Vagina (tissue), 2 donors: ENCODE data around the gene TK2. TPM values are rescaled to one million over a fixed set of nuclear protein-coding genes. Genes with fewer than 3 reads are reported as not detected.
"Not testable (repeated sequence)": the region's sequence is repeated elsewhere in the genome, so short reads cannot be mapped to it uniquely, and the experiment has no call there.

ENCODE experiments used
- DNase-seq, 2 donors: peaks; one replicate each; pipeline ENCODE4 v3.0.0-alpha.2; 2017; ENCODE audit errors: extremely low spot score in 2 of 2
- H3K27ac ChIP-seq: fragments of 200-600 bp; sonication (generic); one replicate; pipeline ENCODE4 v1.5.1; 2019
- H3K27me3 ChIP-seq: fragments of 200-600 bp; sonication (generic); one replicate; pipeline ENCODE4 v1.5.1; 2019
- H3K36me3 ChIP-seq, 2 donors: fragments of 200-600 bp; sonication (generic); one replicate each; pipeline ENCODE4 v1.5.1; 2017 to 2019
- H3K4me1 ChIP-seq: fragments of 200-600 bp; sonication (generic); one replicate; pipeline ENCODE4 v1.5.1; 2019
- H3K4me3 ChIP-seq, 2 donors: fragments of 200-600 bp; sonication (generic); 1 replicate in 1 of 2; 2 replicates in 1 of 2; pipeline ENCODE4 v1.5.1; 2016 to 2019
- H3K9me3 ChIP-seq: fragments of 200-600 bp; sonication (generic); one replicate; pipeline ENCODE4 v1.5.1; 2019
- POLR2A ChIP-seq, 2 donors: fragments of 450-650 bp; IDR thresholded peaks; one replicate each; pipeline ENCODE4 v1.6.1; 2017; ENCODE audit warnings: antibody characterized with exemption in 2 of 2, mild to moderate bottlenecking in 2 of 2, moderate library complexity in 2 of 2
- POLR2AphosphoS5 ChIP-seq, 2 donors: sonication (generic); formaldehyde crosslinking; IDR thresholded peaks; one replicate each; pipeline ENCODE4 v1.9.0; 2017; ENCODE audit warnings: antibody characterized with exemption in 2 of 2, mild to moderate bottlenecking in 2 of 2, low read depth in 1 of 2; ENCODE audit not compliant: insufficient read depth in 1 of 2
- intact Hi-C: fragments of 100-400 bp; cut with DNase I; formaldehyde crosslinking; loops from one replicate; pipeline ENCODE4 v1.15.1; 2023
- total RNA-seq: library from RNA; depleted of rRNA; stranded (reverse); fragments of >200 nt; gene quantifications from one replicate; pipeline ENCODE4 v1.2.3, GENCODE V29; 2016
- TF ChIP-seq, protein P1 (sequence below), 3 experiments: fragments of 450-650 bp in 2 of 3; fragments of 200-600 bp in 1 of 3; sonication (generic) in 1 of 3; IDR thresholded peaks; one replicate each; pipeline ENCODE4 v1.5.1; 2017 to 2019; ENCODE audit warnings: antibody characterized with exemption in 3 of 3, mild to moderate bottlenecking in 2 of 3, moderate library complexity in 2 of 3

Gene TK2
- total RNA-seq, 1 donor from 2014 or later = 43.2 TPM

DNA sequence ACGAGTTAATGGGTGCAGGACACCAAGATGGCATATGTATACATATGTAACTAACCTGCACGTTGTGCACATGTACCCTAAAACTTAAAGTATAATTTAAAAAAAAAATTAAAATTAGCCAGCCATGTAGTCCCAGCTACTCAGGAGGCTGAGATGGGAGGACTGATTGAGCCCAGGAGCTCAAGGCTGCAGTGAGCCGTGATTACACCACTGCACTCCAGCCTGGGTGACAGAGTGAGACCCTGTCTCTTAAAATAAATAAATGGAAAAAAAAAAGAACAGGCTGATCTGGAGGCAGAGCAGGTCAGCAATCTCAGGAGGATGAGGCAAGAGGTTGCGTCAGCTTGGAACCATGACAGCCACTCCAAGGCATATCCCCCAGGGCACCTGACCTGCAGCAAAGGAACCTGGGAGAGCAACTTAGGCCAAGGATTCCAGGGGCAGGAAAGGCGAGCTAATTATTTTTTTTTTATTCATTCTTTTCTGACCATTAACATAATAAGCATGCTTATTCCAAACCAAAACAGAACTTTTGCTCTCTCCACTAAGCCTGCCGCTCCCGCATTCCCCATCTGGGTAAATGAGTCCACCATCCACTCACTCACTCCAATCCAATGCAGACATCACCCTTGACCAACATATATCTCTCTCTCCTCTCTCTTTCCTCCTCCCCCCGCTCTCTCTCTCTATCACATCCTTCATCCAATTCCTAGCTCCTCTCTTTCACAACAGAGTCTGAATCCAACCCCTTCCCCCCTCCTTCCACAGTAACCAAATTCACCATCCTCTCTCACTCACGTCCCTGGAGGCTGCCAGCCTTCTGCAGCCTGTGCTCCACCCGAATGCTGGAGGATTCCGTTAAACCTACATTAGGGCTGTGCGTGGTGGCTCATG lies 47.7 kb downstream of the TK2 start:
- no peaks in the 10 kb centered on the region for H3K36me3 ChIP-seq
- peaks cover 22% of the 10 kb centered on the region for H3K4me1 ChIP-seq
- no peak for DNase-seq
- TF ChIP-seq, protein P1, sequence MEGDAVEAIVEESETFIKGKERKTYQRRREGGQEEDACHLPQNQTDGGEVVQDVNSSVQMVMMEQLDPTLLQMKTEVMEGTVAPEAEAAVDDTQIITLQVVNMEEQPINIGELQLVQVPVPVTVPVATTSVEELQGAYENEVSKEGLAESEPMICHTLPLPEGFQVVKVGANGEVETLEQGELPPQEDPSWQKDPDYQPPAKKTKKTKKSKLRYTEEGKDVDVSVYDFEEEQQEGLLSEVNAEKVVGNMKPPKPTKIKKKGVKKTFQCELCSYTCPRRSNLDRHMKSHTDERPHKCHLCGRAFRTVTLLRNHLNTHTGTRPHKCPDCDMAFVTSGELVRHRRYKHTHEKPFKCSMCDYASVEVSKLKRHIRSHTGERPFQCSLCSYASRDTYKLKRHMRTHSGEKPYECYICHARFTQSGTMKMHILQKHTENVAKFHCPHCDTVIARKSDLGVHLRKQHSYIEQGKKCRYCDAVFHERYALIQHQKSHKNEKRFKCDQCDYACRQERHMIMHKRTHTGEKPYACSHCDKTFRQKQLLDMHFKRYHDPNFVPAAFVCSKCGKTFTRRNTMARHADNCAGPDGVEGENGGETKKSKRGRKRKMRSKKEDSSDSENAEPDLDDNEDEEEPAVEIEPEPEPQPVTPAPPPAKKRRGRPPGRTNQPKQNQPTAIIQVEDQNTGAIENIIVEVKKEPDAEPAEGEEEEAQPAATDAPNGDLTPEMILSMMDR (IDR thresholded peaks at IDR 0.05) = no peak
- peak; percentile 16 to 26 for TF ChIP-seq POLR2AphosphoS5 (IDR thresholded peaks at IDR 0.05; ENCODE audit: insufficient read depth in 1 of 2, low read depth in 1 of 2)
- no peak overlapping the region for H3K4me3 ChIP-seq
- intact Hi-C loops = loop anchor here (10.0 kb wide), 1 partner anchor 53 kb away; the partner anchor contains the start of genes CKLF and TK2
- H3K27me3 ChIP-seq = no peaks in the 10 kb centered on the region
- peak overlapping the region; percentile 69 for H3K27ac ChIP-seq
- H3K9me3 ChIP-seq = no peaks in the 10 kb centered on the region

DNA sequence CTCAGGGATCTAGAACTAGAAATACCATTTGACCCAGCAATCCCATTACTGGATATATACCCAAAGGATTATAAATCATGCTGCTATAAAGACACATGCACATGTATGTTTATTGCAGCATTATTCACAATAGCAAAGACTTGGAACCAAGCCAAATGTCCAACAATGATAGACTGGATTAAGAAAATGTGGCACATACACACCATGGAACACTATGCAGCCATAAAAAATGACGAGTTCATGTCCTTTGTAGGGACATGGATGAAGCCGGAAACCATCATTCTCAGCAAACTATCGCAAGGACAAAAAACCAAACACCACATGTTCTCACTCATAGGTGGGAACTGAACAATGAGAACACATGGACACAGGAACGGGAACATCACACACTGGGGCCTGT lies 48.4 kb downstream of the TK2 start:
- Histone ChIP-seq H3K27ac (peak overlapping the region; percentile 69), H3K4me1 (peaks cover 22% of the 10 kb centered on the region)
- H3K27me3 ChIP-seq, H3K36me3 ChIP-seq, DNase-seq, H3K9me3 ChIP-seq, H3K4me3 ChIP-seq: not testable (repeated sequence)
- intact Hi-C loops = loop anchor here (10.0 kb wide), 1 partner anchor 53 kb away; the partner anchor contains the start of genes CKLF and TK2

DNA sequence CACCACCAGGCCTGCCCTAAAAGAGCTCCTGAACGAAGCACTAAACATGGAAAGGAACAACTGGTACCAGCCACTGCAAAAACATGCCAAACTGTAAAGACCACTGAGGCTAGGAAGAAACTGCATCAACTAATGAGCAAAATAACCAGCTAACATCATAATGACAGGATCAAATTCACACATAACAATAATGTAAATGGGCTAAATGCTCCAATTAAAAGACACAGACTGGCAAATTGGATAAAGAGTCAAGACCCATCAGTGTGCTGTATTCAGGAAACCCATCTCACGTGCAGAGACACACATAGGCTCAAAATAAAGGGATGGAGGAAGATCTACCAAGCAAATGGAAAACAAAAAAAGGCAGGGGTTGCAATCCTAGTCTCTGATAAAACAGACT lies 52.0 kb downstream of the TK2 start:
- H3K4me3 ChIP-seq, DNase-seq, H3K36me3 ChIP-seq, H3K27ac ChIP-seq, H3K9me3 ChIP-seq, H3K4me1 ChIP-seq, intact Hi-C loops, H3K27me3 ChIP-seq: not testable (repeated sequence)

DNA sequence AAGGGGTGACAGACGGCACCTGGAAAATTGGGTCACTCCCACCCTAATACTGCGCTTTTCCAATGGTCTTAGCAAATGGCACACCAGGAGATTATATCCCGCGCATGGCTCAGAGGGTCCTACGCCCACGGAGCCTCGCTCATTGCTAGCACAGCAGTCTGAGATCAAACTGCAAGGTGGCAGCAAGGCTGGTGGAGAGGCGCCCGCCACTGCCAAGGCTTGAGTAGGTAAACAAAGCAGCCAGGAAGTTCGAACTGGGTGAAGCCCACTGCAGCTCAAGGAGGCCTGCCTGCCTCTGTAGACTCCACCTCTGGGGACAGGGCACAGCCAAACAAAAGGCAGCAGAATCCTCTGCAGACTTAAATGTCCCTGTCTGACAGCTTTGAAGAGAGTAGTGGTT lies 53.7 kb downstream of the TK2 start:
- H3K27ac ChIP-seq, H3K4me3 ChIP-seq, DNase-seq, H3K36me3 ChIP-seq, H3K27me3 ChIP-seq, H3K4me1 ChIP-seq, intact Hi-C loops, H3K9me3 ChIP-seq: not testable (repeated sequence)

DNA sequence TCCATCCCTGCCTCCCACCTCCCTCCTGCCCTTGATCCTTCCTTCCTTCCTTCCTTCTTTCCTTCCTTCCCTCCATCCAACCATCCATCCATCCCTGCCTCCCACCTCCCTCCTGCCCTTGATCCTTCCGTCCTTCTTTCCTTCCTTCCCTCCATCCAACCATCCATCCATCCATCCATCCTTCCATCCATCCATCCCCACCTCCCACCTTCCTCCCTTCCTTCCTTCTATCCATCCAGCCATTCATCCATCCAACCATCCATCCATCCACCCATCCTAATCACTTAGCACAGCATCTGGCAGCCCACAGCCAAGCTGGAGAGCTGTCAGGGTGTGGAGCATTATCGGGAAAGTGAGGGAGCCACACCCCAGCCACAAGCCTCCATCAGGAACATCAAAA lies 54.5 kb downstream of the TK2 start:
- H3K27ac ChIP-seq = no peak overlapping the region
- no peak for TF ChIP-seq POLR2A (IDR thresholded peaks at IDR 0.05)
- TF ChIP-seq, protein P1 (IDR thresholded peaks at IDR 0.05) = no peak
- no peak for TF ChIP-seq POLR2AphosphoS5 (IDR thresholded peaks at IDR 0.05; ENCODE audit: insufficient read depth in 1 of 2, low read depth in 1 of 2)
- no peaks in the 10 kb centered on the region for H3K9me3 ChIP-seq
- no peaks in the 10 kb centered on the region for H3K36me3 ChIP-seq
- H3K4me1 ChIP-seq = no peaks in the 10 kb centered on the region
- intact Hi-C loops = no loop called here
- H3K27me3 ChIP-seq = no peaks in the 10 kb centered on the region
- no peak for DNase-seq
- H3K4me3 ChIP-seq = no peak overlapping the region

DNA sequence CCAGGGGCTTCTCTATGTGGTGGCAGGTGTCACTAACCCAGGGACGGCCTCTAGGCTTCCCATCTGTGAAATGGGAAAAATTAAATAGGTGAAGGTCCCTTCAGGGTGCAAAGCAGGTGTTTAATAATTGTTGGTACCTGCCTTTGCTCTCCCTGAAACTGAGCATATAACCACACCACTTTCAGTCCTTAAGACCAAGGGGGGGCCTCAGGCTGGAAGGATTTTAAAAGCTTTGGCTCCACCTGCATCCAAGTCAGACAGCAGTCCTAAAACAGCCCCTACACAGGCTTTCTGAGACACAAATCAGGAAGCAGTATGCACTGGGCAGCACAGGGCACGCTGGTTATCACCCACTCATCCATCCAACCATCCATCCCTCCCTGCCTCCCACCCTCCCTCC lies 55.0 kb downstream of the TK2 start:
- TF ChIP-seq, protein P1 (IDR thresholded peaks at IDR 0.05) = no peak
- TF ChIP-seq POLR2AphosphoS5 (IDR thresholded peaks at IDR 0.05; ENCODE audit: insufficient read depth in 1 of 2, low read depth in 1 of 2) = no peak
- TF ChIP-seq POLR2A (IDR thresholded peaks at IDR 0.05) = no peak
- intact Hi-C loops = no loop called here
- Histone ChIP-seq H3K36me3 (no peaks in the 10 kb centered on the region), H3K27ac (no peak overlapping the region), H3K4me1 (no peaks in the 10 kb centered on the region), H3K9me3 (no peaks in the 10 kb centered on the region), H3K27me3 (no peaks in the 10 kb centered on the region), H3K4me3 (no peak overlapping the region)
- no peak for DNase-seq
